ENCODE data around the gene SLC2A1.

DNA sequence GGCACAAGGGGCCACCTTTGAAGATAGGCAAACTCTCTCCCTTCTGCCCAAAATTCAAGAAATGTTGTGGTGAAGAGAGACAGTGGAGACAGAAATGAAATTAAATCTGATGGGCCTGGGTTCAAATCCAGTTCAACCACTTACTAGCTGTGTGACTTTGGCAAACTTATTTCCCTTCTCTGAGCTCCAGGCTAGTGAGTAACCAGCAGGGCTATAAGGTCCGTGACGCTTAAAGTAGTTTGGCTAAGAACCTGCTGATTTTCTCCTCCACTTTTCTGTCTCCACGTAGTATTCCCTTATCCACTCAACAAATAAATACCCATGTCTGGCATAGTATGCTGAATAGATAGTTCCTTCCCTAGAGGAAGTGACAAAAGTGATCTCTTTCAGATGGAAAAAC lies 1.9 kb downstream of the SLC2A1 start:
- TF ChIP-seq, protein P1, sequence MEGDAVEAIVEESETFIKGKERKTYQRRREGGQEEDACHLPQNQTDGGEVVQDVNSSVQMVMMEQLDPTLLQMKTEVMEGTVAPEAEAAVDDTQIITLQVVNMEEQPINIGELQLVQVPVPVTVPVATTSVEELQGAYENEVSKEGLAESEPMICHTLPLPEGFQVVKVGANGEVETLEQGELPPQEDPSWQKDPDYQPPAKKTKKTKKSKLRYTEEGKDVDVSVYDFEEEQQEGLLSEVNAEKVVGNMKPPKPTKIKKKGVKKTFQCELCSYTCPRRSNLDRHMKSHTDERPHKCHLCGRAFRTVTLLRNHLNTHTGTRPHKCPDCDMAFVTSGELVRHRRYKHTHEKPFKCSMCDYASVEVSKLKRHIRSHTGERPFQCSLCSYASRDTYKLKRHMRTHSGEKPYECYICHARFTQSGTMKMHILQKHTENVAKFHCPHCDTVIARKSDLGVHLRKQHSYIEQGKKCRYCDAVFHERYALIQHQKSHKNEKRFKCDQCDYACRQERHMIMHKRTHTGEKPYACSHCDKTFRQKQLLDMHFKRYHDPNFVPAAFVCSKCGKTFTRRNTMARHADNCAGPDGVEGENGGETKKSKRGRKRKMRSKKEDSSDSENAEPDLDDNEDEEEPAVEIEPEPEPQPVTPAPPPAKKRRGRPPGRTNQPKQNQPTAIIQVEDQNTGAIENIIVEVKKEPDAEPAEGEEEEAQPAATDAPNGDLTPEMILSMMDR (IDR thresholded peaks at IDR 0.05) = no peak
- TF ChIP-seq POLR2A (IDR thresholded peaks at IDR 0.05) = no peak
